ENCODE results near the gene EML1.

EML1 gene

DNA sequence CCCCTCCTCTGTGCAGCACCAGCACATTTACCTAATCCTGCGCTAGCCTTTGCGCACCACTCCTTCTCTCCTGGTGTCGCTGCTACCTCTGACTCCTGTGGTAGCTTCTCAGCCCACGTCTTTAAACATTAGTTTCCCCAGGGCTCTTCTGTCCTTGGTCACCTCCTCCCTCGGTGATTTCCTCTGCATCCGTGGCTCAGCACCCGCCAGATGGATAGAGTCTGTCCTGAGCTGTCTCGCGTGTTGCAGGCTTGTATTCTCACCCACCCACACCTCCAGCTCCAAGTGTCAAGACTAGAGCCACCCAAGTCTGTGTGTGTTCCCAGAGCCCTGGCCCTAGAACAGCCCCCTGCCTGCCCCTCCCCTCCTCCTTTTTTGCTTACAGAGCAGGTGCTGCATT is 83.2 kb downstream of the EML1 start:
- no peak for DNase-seq

DNA sequence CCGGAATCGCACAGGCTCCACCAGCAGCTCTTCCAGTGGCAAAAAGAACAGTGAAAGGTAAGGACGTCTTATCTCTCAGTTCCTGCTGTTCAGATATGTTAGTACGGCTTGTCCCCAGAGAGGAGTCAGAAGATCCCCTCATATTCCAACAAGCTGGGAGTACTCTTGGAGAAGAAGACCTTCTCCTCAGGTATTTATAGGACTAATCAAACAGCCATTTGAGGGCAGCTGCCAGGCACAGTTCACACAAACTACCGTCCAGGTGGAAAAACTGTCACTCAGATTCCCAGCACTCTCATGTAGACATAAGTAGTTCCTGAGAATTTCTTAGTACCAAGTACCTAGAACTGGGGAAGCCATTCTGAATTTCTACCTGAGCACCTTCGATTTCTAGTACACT is 85.3 kb downstream of the EML1 start:
- DNase-seq, result no peak

DNA sequence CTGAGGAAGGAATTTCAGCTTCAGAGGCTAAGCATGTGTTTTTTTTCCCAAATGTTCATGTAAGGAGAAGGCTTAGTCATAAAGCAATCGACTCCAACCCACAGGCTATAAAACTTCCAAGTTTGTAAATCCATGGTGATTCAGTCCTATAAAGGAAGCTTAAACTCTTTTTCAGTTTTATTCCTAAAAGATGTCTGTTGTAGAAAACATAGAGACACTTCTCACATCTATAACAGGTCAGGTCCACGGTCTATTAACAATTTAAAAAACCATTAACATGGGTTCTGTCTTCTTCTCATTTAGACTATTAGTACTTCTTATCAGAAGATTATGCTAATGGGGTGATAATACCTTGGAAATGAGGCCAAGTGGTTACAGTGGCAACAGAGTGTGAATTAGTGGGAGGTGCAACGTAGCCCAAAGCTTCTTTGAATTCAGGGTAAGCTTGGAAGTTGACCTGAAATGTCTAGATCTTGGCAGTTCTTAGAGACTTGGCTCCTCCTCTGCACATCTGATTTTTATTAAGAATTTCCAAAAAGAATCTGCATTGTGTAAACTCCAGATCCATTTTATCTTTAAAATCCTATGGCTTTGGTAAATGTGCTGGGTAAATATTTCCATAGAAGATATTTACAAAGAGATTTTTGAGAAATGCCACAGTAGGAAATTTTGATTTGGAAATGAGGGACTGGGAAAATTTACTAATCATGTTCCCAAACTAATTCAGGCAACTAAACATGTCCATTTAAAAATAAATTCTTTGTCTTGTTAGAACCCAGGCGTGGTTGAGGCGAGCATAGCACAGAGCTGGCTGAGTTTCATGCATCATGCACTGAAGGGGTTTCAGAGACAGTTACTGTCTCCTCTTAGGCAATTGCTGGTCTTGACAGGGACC is 86.4 kb downstream of the EML1 start:
- no peak for DNase-seq

DNA sequence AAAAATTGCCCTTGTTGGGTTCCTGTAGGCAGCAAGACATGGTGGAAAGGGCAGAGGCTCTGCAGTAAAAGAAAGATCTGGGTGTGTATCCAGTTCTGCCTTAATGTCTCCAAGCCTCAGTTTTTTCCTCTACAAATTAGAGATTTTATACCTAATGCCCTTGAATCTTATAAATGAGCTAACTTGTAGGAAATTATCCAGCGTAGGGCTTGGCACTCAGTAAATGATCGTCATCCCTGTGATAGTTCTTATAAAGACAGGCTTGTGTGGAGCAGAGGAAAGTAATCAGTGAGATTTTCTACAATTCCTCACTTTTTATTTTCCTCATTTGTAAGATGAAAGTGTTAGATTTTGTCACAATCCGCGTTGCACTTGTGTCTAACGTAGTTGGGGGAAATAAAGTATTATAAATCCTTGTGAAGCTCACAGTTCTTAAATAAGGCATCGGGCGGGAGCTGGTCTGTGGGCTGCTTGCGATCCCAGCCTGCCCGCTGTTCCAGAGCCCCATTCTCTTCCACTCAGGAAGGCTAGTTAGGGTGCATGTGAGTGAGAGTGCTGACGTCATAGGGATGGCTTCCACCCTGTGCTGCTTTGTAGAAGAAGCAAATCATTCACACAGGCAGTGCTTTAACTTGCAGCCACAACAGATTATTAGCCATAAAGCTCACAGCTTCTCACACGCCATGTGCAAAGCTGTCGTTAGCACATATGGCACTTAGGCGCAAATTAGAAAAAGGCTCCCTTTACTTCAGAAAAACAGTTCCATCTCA is 87.6 kb downstream of the EML1 start:
- no peak for DNase-seq

DNA sequence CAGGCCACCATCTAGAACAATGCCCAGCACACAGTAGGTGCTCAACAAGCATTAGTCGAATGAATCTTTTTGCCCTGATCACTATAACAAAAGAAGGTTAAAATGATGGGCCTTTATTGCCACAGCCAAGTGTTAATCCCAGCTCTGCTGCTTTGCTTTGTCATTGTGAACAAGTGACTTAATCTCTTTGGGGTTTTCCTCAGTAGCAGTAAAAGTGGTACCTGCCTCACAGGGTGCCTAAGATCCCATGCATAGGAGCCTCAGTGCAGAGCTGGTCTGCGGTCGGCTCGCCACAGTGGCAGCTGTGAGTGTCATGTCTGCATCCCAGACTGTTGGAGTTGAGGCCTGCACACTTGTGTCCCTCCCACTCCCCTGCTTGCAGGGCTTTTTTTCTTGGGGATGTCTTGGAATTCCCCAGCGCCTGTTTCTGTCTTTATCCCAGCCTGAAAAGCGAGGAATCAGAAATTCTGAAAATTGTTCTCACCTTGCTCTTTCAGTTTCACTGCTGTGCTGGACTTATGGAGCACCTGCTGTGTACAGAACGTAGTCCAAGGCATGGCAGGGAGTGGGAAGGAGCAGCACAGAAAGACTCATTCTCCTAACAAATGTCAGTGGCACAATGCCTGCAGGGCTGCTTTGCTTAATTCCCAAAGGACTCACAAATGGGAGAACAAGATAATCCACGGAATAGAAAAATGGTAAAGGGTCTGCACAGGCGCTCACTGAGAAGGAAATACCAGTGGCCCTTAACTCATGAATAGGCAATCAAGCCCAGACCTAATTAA is 90.8 kb downstream of the EML1 start:
- no peak for DNase-seq

DNA sequence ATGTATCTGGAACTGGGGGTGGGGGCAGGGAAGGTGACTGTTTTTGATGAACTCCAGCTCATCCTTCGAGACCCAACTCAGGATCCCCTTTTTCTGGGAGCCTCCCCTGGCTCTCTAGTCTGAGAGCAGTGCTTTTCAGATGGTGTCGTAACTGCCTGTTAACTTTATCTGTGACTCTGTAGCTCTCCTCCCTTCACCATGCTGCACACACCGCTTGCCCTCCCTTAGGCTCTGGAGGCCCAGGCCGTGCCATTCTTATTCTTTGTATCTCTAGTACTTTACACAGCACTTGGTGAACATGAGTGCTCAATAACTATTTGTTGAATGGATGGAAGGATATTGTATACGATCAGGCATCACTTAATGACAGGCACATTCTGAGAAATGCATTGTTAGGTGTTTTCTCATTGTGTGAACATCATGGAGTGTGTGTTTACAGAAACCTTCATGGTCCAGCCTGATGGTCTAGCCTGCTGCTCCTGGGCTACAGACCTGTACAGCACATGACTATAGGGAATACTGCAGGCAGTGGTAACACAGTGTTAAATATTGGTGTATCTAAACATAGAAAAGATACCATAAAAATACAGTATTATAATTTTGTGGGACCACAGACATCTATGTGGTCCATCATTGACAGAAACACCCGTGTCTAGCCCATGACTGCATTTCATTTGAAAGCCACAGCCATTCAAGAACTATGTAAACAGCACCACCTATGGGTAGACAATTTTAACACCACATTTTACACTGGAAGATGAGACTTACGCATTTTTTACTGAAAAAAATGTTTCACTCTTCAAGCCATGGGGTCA is 91.8 kb downstream of the EML1 start:
- peak; percentile 29 for DNase-seq

DNA sequence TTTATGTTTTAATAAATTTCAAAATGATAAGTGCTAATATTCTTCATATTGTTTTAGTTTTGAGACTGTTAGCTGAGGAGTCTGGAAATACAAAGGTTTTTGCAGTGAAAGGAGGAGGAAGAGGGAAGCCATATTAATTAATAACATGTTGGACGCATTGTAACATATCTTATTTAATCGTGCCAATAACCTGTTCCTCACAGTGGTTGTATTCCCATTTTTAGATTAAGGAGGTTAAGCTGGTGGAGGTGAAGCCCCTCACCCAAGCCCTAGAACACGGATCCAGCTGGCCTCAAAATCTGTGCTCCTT is 92.4 kb downstream of the EML1 start:
- DNase-seq, result no peak

DNA sequence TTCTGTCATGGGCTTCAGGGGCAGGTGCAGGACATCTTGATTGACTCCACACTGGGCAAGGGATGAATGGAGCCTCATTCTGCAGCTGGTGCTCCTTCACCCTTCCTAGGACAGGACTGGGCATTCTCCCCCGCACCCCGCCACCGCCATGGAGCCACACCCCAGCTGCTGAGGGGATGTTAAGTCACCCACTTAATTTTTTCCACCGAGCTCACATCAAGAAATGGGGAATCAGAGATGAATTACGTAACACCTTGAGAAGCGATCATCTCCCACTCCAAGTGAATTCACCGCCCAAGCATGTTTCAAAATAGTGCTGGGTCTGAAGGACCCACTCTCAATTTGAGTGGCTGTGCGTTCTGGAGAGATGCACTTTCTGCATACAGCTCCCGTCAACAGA is 94.2 kb downstream of the EML1 start:
- DNase-seq, result no peak

DNA sequence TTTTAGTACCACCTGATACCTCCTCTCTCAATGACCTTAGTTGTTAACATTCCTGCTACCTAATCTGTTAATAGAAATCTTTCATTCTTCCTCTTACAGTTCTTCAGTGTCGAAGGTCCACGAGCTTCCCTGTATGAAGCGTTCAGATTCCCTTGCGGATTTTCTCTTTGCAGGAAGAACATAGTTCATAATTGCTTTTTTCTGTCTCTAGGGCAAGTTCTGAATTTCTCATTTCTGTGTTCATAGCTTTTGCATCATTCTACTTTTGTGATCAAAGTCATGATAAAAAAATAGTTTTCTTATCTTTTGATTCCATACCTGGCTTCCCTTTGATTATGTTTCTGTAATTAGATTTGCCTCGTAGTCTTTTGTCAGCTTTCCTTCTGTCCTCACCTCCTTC is 94.9 kb downstream of the EML1 start:
- no peak for DNase-seq

DNA sequence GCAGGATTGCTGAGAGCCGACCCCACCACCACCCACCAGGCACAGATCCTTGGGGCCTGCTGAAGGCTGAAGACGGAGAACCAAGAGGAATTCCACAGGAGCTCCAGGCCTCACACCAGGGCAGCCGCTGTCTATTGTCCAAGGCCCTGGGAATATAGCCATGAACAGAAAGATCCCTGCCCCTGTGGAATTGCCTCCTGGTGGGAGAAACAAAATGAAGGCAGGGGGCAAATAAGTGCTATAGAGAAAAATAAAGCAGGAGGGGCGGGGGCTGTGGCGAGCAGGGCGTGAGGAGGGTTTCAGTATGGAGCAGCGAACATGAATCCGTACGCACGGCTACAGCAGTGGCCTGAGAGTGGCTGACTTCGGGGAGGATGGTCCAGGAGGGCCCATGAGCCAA is 96.1 kb downstream of the EML1 start:
- DNase-seq, result no peak

DNA sequence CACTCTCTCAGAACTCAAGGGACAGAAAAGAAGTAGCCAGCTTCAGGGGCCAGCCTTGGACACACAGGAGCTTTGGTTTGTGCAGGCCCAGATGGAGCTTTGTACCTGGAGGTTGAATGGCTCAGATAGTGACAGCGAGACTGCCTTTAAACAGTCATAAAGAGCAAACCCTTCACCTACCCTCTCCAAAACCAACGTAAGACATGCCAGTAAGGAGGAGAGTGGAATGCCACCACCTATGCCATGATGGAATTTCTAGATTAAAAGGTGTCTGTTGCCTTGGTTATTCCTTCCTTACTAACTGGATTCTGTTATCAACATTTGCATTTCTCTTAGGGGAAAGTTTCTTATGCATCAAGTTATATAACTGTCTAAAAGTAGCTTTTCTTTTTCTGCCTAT is 98.1 kb downstream of the EML1 start:
- no peak for DNase-seq

DNA sequence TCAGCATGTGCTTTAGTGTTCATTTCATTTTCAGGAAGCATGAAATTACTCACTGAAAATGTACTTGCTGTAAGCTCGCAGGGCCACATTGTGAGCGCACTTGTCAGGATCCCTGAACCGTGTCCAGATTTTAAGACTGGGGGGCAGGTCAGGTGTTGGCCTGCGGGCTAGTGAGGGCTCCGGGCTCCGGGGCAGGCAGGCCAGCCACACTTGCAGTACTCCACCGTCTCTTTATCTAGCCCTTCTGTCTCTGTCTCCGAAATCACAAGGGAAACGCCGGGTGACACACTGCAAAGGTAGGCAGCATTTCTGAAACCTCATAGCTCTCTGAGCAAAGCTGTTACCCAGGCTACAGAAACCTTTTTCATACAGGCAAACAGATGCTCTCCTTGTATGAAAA is 98.7 kb downstream of the EML1 start:
- DNase-seq, result no peak

DNA sequence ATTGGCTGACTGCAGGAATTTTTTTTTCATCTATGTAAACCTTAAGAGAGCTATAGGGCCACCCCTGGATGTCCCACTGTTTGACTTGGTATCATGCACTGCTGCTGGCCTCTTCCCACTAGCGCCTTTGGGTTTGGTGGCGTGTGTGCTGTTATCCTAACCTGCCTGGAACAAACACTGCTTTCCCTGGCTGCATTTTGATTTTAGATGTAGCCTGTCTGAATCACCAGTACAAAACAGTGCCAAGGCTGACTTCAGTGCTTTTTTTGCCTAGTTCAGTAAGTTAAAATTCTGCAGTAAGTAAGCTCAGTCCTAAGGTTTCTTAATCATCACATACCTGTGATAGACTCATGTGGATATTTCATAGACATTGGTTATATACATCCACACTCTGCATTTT is 99.2 kb downstream of the EML1 start:
- DNase-seq, result no peak

DNA sequence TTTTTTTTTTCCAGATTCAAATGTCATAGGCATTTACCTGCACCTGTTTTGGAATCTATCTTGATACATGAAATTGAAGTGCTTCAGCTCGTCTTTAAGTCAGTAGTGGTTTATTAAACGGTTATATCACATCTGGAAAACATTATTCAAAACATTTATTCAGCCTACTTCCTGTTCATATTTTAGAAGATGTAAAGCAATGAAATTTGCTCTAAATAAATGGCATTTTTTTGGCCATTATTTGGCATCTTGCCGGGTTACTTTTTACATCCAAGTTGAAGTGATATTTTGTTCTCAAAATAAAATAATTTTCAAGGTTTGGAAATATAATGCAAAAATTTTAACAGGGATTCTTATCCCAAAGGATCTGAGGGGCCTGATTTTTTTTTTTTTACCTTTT is 103.1 kb downstream of the EML1 start:
- DNase-seq, result no peak

DNA sequence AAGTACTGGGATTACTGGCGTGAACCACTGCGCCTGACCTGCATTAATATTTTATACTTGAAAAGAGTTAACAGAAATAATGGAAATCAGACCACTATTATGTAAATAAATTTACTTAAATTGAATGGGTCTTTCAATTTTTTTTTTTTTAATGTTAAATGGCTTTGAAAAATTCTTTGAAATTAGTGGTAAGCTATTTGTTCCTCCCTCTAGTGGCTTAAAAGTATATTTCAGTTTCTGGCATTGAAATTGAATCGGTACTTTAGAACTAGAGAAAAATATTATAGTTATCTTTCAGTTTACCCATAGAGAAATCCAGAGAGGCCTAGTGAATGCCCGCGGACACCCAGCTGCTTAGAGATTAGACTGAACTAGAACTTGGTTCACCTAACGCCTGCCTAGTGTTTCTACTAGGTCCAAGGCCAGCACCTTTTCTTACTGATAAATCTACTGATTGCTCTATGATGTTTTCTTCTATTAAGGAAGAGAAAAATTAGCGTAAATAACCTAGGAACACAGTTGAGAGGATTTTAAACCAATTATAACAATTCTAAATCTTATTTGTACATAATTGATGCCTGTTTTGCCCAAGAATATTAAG is 106.5 kb downstream of the EML1 start:
- no peak for DNase-seq

DNA sequence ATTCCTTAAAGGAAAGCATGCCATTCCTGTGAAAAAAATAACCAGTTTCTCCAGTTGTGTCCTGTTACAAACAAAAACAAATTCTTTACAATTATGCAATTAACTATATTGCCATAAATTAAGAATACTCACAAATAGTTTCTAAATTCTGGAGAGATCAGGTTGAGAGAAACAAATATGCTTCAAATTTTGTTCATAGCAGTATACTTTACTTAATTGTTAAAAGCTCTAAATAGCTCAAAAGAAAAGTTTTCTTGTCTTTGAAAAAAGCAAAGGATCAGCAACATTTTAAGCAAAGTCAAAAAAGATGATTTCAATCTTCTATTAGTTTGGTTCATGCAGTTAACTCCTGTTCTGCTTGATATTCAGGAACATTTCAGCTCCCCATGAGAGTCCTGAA is 109.7 kb downstream of the EML1 start:
- DNase-seq, result no peak

DNA sequence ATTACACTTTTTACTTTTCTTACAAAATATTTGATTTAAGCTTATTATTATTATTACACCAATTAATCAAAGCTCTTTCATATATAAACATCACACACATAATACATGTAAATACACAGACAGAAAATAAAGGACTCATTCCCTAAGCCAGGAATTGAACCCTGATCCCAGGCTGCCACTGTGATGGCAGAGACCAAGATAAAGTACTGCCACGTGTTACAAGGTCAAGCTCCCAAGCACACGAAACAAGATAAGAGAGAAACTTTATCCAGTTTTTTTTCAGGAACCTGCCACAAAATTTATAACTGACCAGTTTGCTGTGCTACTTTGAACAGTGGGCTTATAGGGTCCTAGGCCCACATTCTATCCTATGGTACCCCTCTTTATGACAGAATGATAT is 111.3 kb downstream of the EML1 start:
- DNase-seq, result no peak

DNA sequence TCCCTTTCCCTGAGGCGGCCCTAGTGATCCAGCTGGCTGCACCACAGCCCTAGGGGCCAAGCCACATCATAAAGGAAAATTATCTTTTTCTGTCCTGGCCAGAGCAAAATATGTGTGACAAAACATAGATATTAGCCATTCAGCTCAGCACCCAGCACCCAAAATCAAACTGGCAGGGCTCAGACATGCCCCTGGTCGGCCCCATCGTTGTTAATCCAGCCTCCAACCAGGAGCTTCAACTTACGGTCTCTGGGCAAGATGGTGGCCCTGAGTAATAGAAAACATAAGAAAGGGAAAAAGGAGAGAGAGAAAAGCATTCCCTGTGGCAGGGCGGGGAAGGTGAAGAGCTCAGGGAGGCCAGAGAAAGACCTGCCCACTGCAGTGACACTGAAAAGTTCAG is 111.9 kb downstream of the EML1 start:
- no peak for DNase-seq

DNA sequence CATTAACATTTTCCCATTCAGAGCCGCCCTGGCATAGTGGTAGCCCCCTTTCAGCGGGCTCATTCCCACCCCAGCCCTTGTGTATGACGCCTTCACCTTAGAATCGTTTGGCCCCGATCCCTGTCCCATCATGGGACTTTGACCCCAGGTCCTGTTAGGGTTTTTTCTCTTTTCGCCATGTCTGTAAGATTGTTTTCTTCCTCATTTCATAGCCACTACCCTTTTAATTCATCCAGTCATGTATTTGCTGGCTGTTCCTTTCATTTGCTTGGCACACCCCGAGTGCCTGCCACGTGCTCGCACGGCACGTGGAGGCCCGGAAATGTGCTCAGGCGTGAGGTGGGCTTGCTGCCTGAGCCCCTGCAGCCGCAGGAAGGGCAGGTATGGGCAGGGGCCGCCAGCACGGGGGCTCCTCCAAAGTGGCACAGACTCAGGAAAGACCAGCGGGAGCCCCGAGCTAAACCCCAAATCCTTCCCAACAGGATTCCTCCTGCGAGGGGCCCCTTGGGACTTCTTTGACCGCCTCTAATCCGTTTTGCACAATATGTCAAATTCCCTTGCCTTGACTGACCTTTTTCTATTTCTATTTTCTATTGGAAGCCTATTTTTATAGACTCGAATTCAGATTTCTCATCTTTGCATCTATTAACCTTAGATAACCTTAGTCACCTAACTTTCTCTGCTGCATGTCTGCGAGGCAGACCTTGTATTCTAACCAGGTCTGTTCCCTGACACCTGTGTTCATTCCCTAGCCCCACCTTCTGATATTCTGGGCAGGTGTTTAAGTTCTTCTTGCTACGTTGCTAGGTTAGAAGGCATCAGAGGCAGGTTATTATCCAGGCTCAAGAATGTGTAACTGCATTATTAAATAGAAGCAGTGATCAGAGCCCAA is 114.8 kb downstream of the EML1 start:
- DNase-seq, result no peak

DNA sequence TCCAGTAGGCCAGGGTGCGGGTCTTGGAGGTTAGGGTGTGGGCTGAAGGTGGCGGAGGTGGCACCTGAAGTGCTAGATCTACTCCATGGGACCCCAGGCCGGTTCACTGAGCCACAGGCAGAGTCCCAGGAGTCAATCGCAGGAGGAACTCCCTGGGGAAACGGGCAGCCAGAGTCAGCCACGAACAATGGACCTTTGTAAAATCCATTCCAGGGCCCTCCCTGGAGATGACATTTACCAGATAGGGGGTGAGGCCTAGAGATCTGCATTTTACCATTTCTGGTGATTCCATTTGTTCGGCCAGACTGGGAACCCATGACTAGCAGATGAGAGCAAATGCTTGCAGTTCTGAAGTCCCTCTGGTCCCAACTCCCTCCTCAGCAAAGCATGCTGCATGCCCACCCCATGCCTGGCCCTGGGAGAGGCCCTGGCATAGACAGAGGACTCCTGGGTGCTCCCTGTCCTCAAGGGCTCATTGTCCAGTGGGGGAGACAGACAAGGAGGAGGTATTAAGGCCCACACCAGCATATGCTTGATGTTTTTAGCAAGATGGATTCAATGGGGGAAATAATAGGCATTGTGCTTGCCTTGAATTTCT is 115.5 kb downstream of the EML1 start:
- DNase-seq, result no peak

DNA sequence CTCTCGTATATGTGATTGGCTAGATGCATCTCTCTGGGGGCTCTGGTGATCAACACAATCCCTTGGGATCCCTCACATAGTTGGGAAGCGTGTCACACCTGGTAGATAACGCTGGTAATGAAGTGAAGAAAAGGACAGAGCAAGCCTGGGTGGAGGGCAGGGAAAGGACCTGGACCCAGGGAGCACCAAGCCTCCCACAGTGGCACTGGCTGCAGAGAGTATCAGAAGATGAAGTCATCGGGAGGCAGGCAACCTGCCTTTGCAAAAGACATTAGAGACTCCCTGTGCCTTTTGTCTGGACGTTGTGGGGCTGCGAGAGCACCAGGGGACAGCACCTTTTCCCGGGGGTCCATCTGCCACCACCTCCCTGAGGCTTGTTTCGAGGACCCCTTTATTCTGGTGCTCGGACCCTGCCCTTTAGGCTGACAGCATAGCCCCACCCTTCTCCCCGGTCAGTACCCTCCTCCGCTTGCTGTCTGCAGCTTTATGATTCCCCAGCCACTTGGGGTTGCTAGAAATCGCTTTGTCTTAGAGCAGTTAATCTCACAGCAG is 116.4 kb downstream of the EML1 start:
- DNase-seq, result no peak
